Measurements from ENCODE around the gene PGAP1. TPM values are rescaled to one million over a fixed set of nuclear protein-coding genes. Genes with fewer than 3 reads are reported as not detected.

Gene PGAP1
- total RNA-seq, 1 donor, result 11.7 TPM

- TF ChIP-seq CTCF (IDR thresholded peaks at IDR 0.05; ENCODE audit: insufficient read depth, low read depth, low read length), result no peak
- no peak overlapping the region for H3K4me3 ChIP-seq (ENCODE audit: low read depth, low read length)
- no peak for DNase-seq (ENCODE audit: low read depth)
Measured at GRCh38 chr2:196902828-196903227, 23.7 kb downstream of the PGAP1 start.

GRCh38 chr2:196900843-196901242 is 25.7 kb downstream of the PGAP1 start:
- no peak for DNase-seq (ENCODE audit: low read depth)
- TF ChIP-seq CTCF (IDR thresholded peaks at IDR 0.05; ENCODE audit: insufficient read depth, low read depth, low read length), result no peak
- no peak overlapping the region for H3K4me3 ChIP-seq (ENCODE audit: low read depth, low read length)

- no peak overlapping the region for H3K4me3 ChIP-seq (ENCODE audit: low read depth, low read length)
- no peak for TF ChIP-seq CTCF (IDR thresholded peaks at IDR 0.05; ENCODE audit: insufficient read depth, low read depth, low read length)
- no peak for DNase-seq (ENCODE audit: low read depth)
Measured at GRCh38 chr2:196899976-196900375, 26.5 kb downstream of the PGAP1 start.

GRCh38 chr2:196891136-196891535 is 35.4 kb downstream of the PGAP1 start:
- no peak for DNase-seq (ENCODE audit: low read depth)
- no peak for TF ChIP-seq CTCF (IDR thresholded peaks at IDR 0.05; ENCODE audit: insufficient read depth, low read depth, low read length)

GRCh38 chr2:196887431-196887830 is 39.1 kb downstream of the PGAP1 start:
- H3K4me3 ChIP-seq (ENCODE audit: low read depth, low read length), result no peak overlapping the region
- no peak for TF ChIP-seq CTCF (IDR thresholded peaks at IDR 0.05; ENCODE audit: insufficient read depth, low read depth, low read length)
- DNase-seq (ENCODE audit: low read depth), result no peak

More at GRCh38 chr2:196891136-196891535, 35.4 kb downstream of the PGAP1 start:
- H3K4me3 ChIP-seq (ENCODE audit: low read depth, low read length), result no peak overlapping the region

GRCh38 chr2:196884368-196884767 is 42.1 kb downstream of the PGAP1 start:
- no peak overlapping the region for H3K4me3 ChIP-seq (ENCODE audit: low read depth, low read length)
- DNase-seq (ENCODE audit: low read depth), result no peak
- no peak for TF ChIP-seq CTCF (IDR thresholded peaks at IDR 0.05; ENCODE audit: insufficient read depth, low read depth, low read length)

- no peak for TF ChIP-seq CTCF (IDR thresholded peaks at IDR 0.05; ENCODE audit: insufficient read depth, low read depth, low read length)
- no peak for DNase-seq (ENCODE audit: low read depth)
- H3K4me3 ChIP-seq (ENCODE audit: low read depth, low read length), result no peak overlapping the region
Measured at GRCh38 chr2:196876364-196876763, 50.1 kb downstream of the PGAP1 start.

Measured in fibroblast of villous mesenchyme (primary cell).